ENCODE measurements around the gene NHERF2.
A peak's percentile ranks its signal among the peaks of the same experiment; 100 is the strongest.
"Not testable (repeated sequence)": the region's sequence is repeated elsewhere in the genome, so short reads cannot be mapped to it uniquely, and the experiment has no call there.

NHERF2 gene

GRCh38 chr16:2027024-2028010, 615 bp downstream of the NHERF2 start:
- DNase-seq (ENCODE audit: low spot score) (peak; percentile 25), FAIRE-seq (no peak)

- FAIRE-seq (no peak), DNase-seq (ENCODE audit: low spot score) (no peak)
Observed at GRCh38 chr16:2028146-2028545, 1.4 kb downstream of the NHERF2 start.

- DNase-seq (ENCODE audit: low spot score) (no peak), FAIRE-seq (no peak)
Observed at GRCh38 chr16:2028620-2029220, 2.0 kb downstream of the NHERF2 start.

GRCh38 chr16:2029350-2029749, 2.6 kb downstream of the NHERF2 start:
- no peak for DNase-seq (ENCODE audit: low spot score)
- no peak for FAIRE-seq

- FAIRE-seq (no peak), DNase-seq (ENCODE audit: low spot score) (no peak)
Observed at GRCh38 chr16:2030036-2030435, 3.3 kb downstream of the NHERF2 start.

- DNase-seq (ENCODE audit: low spot score): no peak
- no peak for FAIRE-seq
Observed at GRCh38 chr16:2031081-2031577, 4.4 kb downstream of the NHERF2 start.

GRCh38 chr16:2032285-2033056, 5.8 kb downstream of the NHERF2 start:
- FAIRE-seq (no peak), DNase-seq (ENCODE audit: low spot score) (no peak)

GRCh38 chr16:2033057-2033908, 6.6 kb downstream of the NHERF2 start:
- FAIRE-seq (no peak), DNase-seq (ENCODE audit: low spot score) (peak; percentile 3)

GRCh38 chr16:2033909-2034695, 7.4 kb downstream of the NHERF2 start:
- not testable (repeated sequence) for FAIRE-seq; DNase-seq (ENCODE audit: low spot score)

- FAIRE-seq: no peak
Observed at GRCh38 chr16:2034696-2035430, 8.2 kb downstream of the NHERF2 start.

GRCh38 chr16:2035431-2036199, 8.9 kb downstream of the NHERF2 start:
- DNase-seq (ENCODE audit: low spot score) (peak; percentile 56), FAIRE-seq (no peak)

More at GRCh38 chr16:2034696-2035430, 8.2 kb downstream of the NHERF2 start:
- DNase-seq (ENCODE audit: low spot score): no peak

GRCh38 chr16:2036200-2036966, 9.7 kb downstream of the NHERF2 start:
- FAIRE-seq: no peak
- DNase-seq (ENCODE audit: low spot score): no peak

- FAIRE-seq (no peak), DNase-seq (ENCODE audit: low spot score) (no peak)
Observed at GRCh38 chr16:2037115-2037514, 10.4 kb downstream of the NHERF2 start.

- FAIRE-seq: no peak
- DNase-seq (ENCODE audit: low spot score): no peak
Observed at GRCh38 chr16:2037647-2038381, 11.1 kb downstream of the NHERF2 start.

GRCh38 chr16:2038382-2039231, 11.9 kb downstream of the NHERF2 start:
- FAIRE-seq (no peak), DNase-seq (ENCODE audit: low spot score) (no peak)
